KBM-7 (cell line): ENCODE data around the gene ALOX12B.
"Not testable (repeated sequence)": the region's sequence is repeated elsewhere in the genome, so short reads cannot be mapped to it uniquely, and the experiment has no call there.

Source experiments
- DNase-seq: peaks from one replicate; pipeline ENCODE4 v3.0.0-alpha.2; 2015
- in situ Hi-C: fragments of 300-500 bp; cut with MboI; formaldehyde crosslinking; loops from 2 replicates; pipeline ENCODE4 v1.14.3; 2020; ENCODE audit warnings: low sequenced_read_pairs, low pct_unique_long_range_greater_than_20kb, mixed read lengths

The ALOX12B gene

GRCh38 chr17:8072729-8073461 lies 14.6 kb downstream of the ALOX12B start:
- in situ Hi-C loops = no loop called here
- DNase-seq = no peak

- DNase-seq = no peak
- in situ Hi-C loops = no loop called here
Observed at GRCh38 chr17:8072341-8072728, 15.2 kb downstream of the ALOX12B start.

- no peak for DNase-seq
- in situ Hi-C loops = no loop called here
Observed at GRCh38 chr17:8071496-8071895, 16.0 kb downstream of the ALOX12B start.

- DNase-seq = no peak
- in situ Hi-C loops = no loop called here
Observed at GRCh38 chr17:8069587-8069860, 18.0 kb downstream of the ALOX12B start.

- DNase-seq = no peak
- in situ Hi-C loops = no loop called here
Observed at GRCh38 chr17:8068736-8069586, 18.6 kb downstream of the ALOX12B start.

GRCh38 chr17:8067806-8068205 lies 19.7 kb downstream of the ALOX12B start:
- no peak for DNase-seq
- in situ Hi-C loops = no loop called here

- in situ Hi-C loops = no loop called here
Observed at GRCh38 chr17:8066841-8067775, 20.4 kb downstream of the ALOX12B start.

GRCh38 chr17:8064561-8065019 lies 22.9 kb downstream of the ALOX12B start:
- DNase-seq = no peak
- in situ Hi-C loops = no loop called here

More at GRCh38 chr17:8066841-8067775, 20.4 kb downstream of the ALOX12B start:
- DNase-seq = no peak

GRCh38 chr17:8063761-8064534 lies 23.6 kb downstream of the ALOX12B start:
- DNase-seq = no peak
- in situ Hi-C loops = no loop called here

- no peak for DNase-seq
- in situ Hi-C loops = no loop called here
Observed at GRCh38 chr17:8062807-8063483, 24.6 kb downstream of the ALOX12B start.

GRCh38 chr17:8062435-8062806 lies 25.1 kb downstream of the ALOX12B start:
- DNase-seq = no peak
- in situ Hi-C loops = no loop called here

GRCh38 chr17:8061851-8062250 lies 25.7 kb downstream of the ALOX12B start:
- in situ Hi-C loops, DNase-seq: not testable (repeated sequence)

- DNase-seq = peak; percentile 84
- in situ Hi-C loops = no loop called here
Observed at GRCh38 chr17:8060274-8060673, 27.2 kb downstream of the ALOX12B start.

GRCh38 chr17:8059131-8059530 lies 28.4 kb downstream of the ALOX12B start:
- peak; percentile 47 for DNase-seq
- in situ Hi-C loops = no loop called here

GRCh38 chr17:8057691-8058114 lies 29.8 kb downstream of the ALOX12B start:
- in situ Hi-C loops = no loop called here
- peak; percentile 91 for DNase-seq

GRCh38 chr17:8056976-8057625 lies 30.4 kb downstream of the ALOX12B start:
- in situ Hi-C loops = no loop called here

GRCh38 chr17:8056232-8056975 lies 31.1 kb downstream of the ALOX12B start:
- in situ Hi-C loops = no loop called here
- peak; percentile 89 for DNase-seq

More at GRCh38 chr17:8056976-8057625, 30.4 kb downstream of the ALOX12B start:
- DNase-seq = no peak
